ENCODE data around the gene NEK9. TPM values are rescaled to one million over a fixed set of nuclear protein-coding genes. Genes with fewer than 3 reads are reported as not detected.
"Not testable (repeated sequence)": the region's sequence is repeated elsewhere in the genome, so short reads cannot be mapped to it uniquely, and the experiment has no call there.

The NEK9 gene
- total RNA-seq, 1 donor from 2014 or later: 37.7 TPM

- no peak for DNase-seq
Observed at GRCh38 chr14:75143761-75144527, 17.1 kb upstream of the NEK9 start.

GRCh38 chr14:75142494-75142893 is 15.6 kb upstream of the NEK9 start:
- no peak for DNase-seq

- no peak for DNase-seq
Observed at GRCh38 chr14:75141967-75142366, 15.1 kb upstream of the NEK9 start.

- DNase-seq: no peak
Observed at GRCh38 chr14:75141062-75141461, 14.2 kb upstream of the NEK9 start.

GRCh38 chr14:75140620-75141019 is 13.8 kb upstream of the NEK9 start:
- no peak for DNase-seq

- no peak for DNase-seq
Observed at GRCh38 chr14:75139185-75139584, 12.3 kb upstream of the NEK9 start.

GRCh38 chr14:75138492-75138891 is 11.6 kb upstream of the NEK9 start:
- no peak for DNase-seq

GRCh38 chr14:75134644-75135043 is 7.8 kb upstream of the NEK9 start:
- no peak for DNase-seq

- DNase-seq: no peak
Observed at GRCh38 chr14:75133597-75133996, 6.7 kb upstream of the NEK9 start.

- no peak for DNase-seq
Observed at GRCh38 chr14:75132382-75133086, 5.7 kb upstream of the NEK9 start.

GRCh38 chr14:75128596-75128990 is 1.7 kb upstream of the NEK9 start:
- no peak for DNase-seq

GRCh38 chr14:75127903-75128595 is 1.2 kb upstream of the NEK9 start:
- no peak for DNase-seq

GRCh38 chr14:75127474-75127820 is 599 bp upstream of the NEK9 start:
- not testable (repeated sequence) for DNase-seq

- DNase-seq: no peak
Observed at GRCh38 chr14:75126121-75126544, 715 bp downstream of the NEK9 start.

- no peak for DNase-seq
Observed at GRCh38 chr14:75125617-75126016, 1.2 kb downstream of the NEK9 start.

- DNase-seq: no peak
Observed at GRCh38 chr14:75123991-75124390, 2.9 kb downstream of the NEK9 start.

GRCh38 chr14:75121552-75121951 is 5.3 kb downstream of the NEK9 start:
- DNase-seq: no peak

GRCh38 chr14:75120541-75121291 is 6.1 kb downstream of the NEK9 start:
- no peak for DNase-seq

- DNase-seq: no peak
Observed at GRCh38 chr14:75119056-75119455, 7.8 kb downstream of the NEK9 start.

GRCh38 chr14:75113932-75114539 is 12.8 kb downstream of the NEK9 start:
- no peak for DNase-seq

GRCh38 chr14:75109877-75110276 is 17.0 kb downstream of the NEK9 start:
- DNase-seq: no peak

GRCh38 chr14:75107186-75107585 is 19.7 kb downstream of the NEK9 start:
- no peak for DNase-seq

Measured in occipital lobe (tissue), 2 donors.